Fibroblast of villous mesenchyme (primary cell): ENCODE results near the gene OXER1. TPM values are rescaled to one million over a fixed set of nuclear protein-coding genes. Genes with fewer than 3 reads are reported as not detected.

Experiments
- DNase-seq: peaks from one replicate; pipeline ENCODE4 v3.0.0-alpha.2; 2010; ENCODE audit warnings: low read depth
- H3K4me3 ChIP-seq: 2 replicates; pipeline ENCODE4 v1.5.1; 2011; ENCODE audit warnings: low read depth, mild to moderate bottlenecking, low read length
- CTCF ChIP-seq: IDR thresholded peaks from 2 replicates; pipeline ENCODE4 v1.5.1; 2012; ENCODE audit warnings: low read depth, mild to moderate bottlenecking, low read length; ENCODE audit not compliant: insufficient read depth
- total RNA-seq: library from RNA; depleted of rRNA; stranded (reverse); fragments of >200 nt; gene quantifications from 2 replicates; pipeline ENCODE4 v1.2.3, GENCODE V29; 2012

OXER1 gene
- total RNA-seq, 1 donor, result under 0.01 TPM

GRCh38 chr2:42800461-42800962, 36.6 kb upstream of the OXER1 start:
- TF ChIP-seq CTCF, result no peak
- no peak for DNase-seq
- no peak overlapping the region for H3K4me3 ChIP-seq

- DNase-seq, result no peak
- TF ChIP-seq CTCF, result no peak
- H3K4me3 ChIP-seq, result no peak overlapping the region
Measured at GRCh38 chr2:42799881-42800280, 35.9 kb upstream of the OXER1 start.

GRCh38 chr2:42797281-42797680, 33.3 kb upstream of the OXER1 start:
- no peak for TF ChIP-seq CTCF
- H3K4me3 ChIP-seq, result no peak overlapping the region
- DNase-seq, result no peak

GRCh38 chr2:42796427-42797248, 32.7 kb upstream of the OXER1 start:
- no peak overlapping the region for H3K4me3 ChIP-seq
- no peak for DNase-seq
- TF ChIP-seq CTCF, result no peak

- peak; percentile 51 for DNase-seq
- H3K4me3 ChIP-seq, result no peak overlapping the region
- TF ChIP-seq CTCF, result no peak
Measured at GRCh38 chr2:42795841-42796301, 31.9 kb upstream of the OXER1 start.

- H3K4me3 ChIP-seq, result no peak overlapping the region
- TF ChIP-seq CTCF, result no peak
- no peak for DNase-seq
Measured at GRCh38 chr2:42795275-42795674, 31.3 kb upstream of the OXER1 start.
